Measurements from ENCODE around the gene ACTL6A.

GRCh38 chr3:179622023-179622422, 59.3 kb downstream of the ACTL6A start:
- no peak for TF ChIP-seq CTCF (conservative IDR thresholded peaks at IDR 0.05; ENCODE audit: low read length)
- TF ChIP-seq EZH2phosphoT487 (IDR thresholded peaks at IDR 0.05; ENCODE audit: borderline replicate concordance, low read depth, low read length), result no peak
